HepG2 (cell line): ENCODE results near the gene RDH16. TPM values are rescaled to one million over a fixed set of nuclear protein-coding genes. Genes with fewer than 3 reads are reported as not detected.

Experiments used
- KLF6 ChIP-seq: IDR thresholded peaks from 2 replicates; pipeline ENCODE4 v1.8.0; 2016; ENCODE audit warnings: missing biosample characterization, missing genetic modification reagents
- MAFK ChIP-seq, 2 experiments: IDR thresholded peaks in 1 of 2; conservative IDR thresholded peaks in 1 of 2; 2 replicates each; pipeline ENCODE4 v1.6.1; 2011; ENCODE audit warnings: improper control_type of control experiment in 2 of 2, low read length in 2 of 2
- NCOR1 ChIP-seq: fragments of 200-600 bp; sonication (generic); IDR thresholded peaks from 2 replicates; pipeline ENCODE4 v1.7.0; 2017; ENCODE audit warnings: antibody characterized with exemption, low read length, borderline replicate concordance
- NONO ChIP-seq, 2 experiments: fragments of 450-650 bp in 1 of 2; sonication (generic) in 1 of 2; formaldehyde crosslinking in 1 of 2; IDR thresholded peaks in 1 of 2; conservative IDR thresholded peaks in 1 of 2; 2 replicates each; pipeline versions ENCODE4 v1.6.1 to v1.8.0; 2017 to 2022; ENCODE audit warnings: mild to moderate bottlenecking in 1 of 2, missing genetic modification reagents in 1 of 2, moderate library complexity in 1 of 2
- NR2F6 ChIP-seq, 2 experiments: IDR thresholded peaks; 2 replicates each; pipeline ENCODE4 v1.6.1; 2016; ENCODE audit warnings: antibody characterized with exemption in 1 of 2, mild to moderate bottlenecking in 1 of 2
- PLRG1 ChIP-seq: fragments of 450-650 bp; conservative IDR thresholded peaks from 2 replicates; pipeline ENCODE4 v1.6.1; 2016
- SRF ChIP-seq: IDR thresholded peaks from 2 replicates; pipeline ENCODE4 v1.6.1; 2011; ENCODE audit warnings: mild to moderate bottlenecking, low read depth, low read length, moderate library complexity
- TBP ChIP-seq: sonication (generic); formaldehyde crosslinking; IDR thresholded peaks from 2 replicates; pipeline ENCODE4 v1.5.0; 2020; ENCODE audit warnings: missing genetic modification reagents
- XRCC5 ChIP-seq: fragments of 200-400 bp; formaldehyde crosslinking; optimal IDR thresholded peaks from 2 replicates; pipeline ENCODE3; 2017; ENCODE audit warnings: mild to moderate bottlenecking, low read length
- ZKSCAN8 ChIP-seq: IDR thresholded peaks from 2 replicates; pipeline ENCODE4 v1.6.1; 2016; ENCODE audit warnings: borderline replicate concordance, missing genetic modification reagents, missing compliant biosample characterization
- ZNF230 ChIP-seq: sonication (generic); formaldehyde crosslinking; IDR thresholded peaks from 2 replicates; pipeline ENCODE4 v1.4.0; 2020; ENCODE audit warnings: mild to moderate bottlenecking, missing genetic modification reagents
- ZNF24 ChIP-seq: fragments of 450-650 bp; IDR thresholded peaks from 2 replicates; pipeline ENCODE4 v1.6.1; 2017; ENCODE audit warnings: antibody characterized with exemption, mild to moderate bottlenecking
- ZSCAN29 ChIP-seq: sonication (generic); formaldehyde crosslinking; conservative IDR thresholded peaks from 2 replicates; pipeline ENCODE4 v1.4.0; 2020; ENCODE audit warnings: mild to moderate bottlenecking, missing genetic modification reagents
- polyA plus RNA-seq, 8 experiments: library from polyadenylated mRNA; depleted of rRNA in 3 of 8; stranded (reverse) in 7 of 8; unstranded in 1 of 8; fragments of >200 nt; fragmentation: Illumina TruSeq in 4 of 8; extraction: Trizol in 4 of 8; gene quantifications; 2 replicates each; pipeline versions ENCODE4 v1.2.1 to v1.2.3, GENCODE V29; 2011 to 2016; ENCODE audit warnings: low read depth in 4 of 8, missing spikeins in 1 of 8, mixed read lengths in 1 of 8; ENCODE audit not compliant: insufficient read depth in 1 of 8
- total RNA-seq, 5 experiments: library from RNA; depleted of rRNA; stranded (reverse); fragments of >200 nt; fragmentation: Illumina TruSeq; extraction: Trizol; gene quantifications; 2 replicates each; pipeline ENCODE4 v1.2.3, GENCODE V29; 2016; ENCODE audit warnings: low read depth in 1 of 5
- TF ChIP-seq, protein P1 (sequence below): sonication (generic); formaldehyde crosslinking; IDR thresholded peaks from 2 replicates; pipeline ENCODE4 v1.4.0; 2020; ENCODE audit warnings: low read depth, mild to moderate bottlenecking, missing genetic modification reagents
- TF ChIP-seq, protein P2 (sequence below): sonication (generic); formaldehyde crosslinking; IDR thresholded peaks from 2 replicates; pipeline ENCODE4 v1.8.0; 2022; ENCODE audit warnings: missing genetic modification reagents, low read depth, mild to moderate bottlenecking, borderline replicate concordance
- TF ChIP-seq, protein P3 (sequence below): sonication (generic); formaldehyde crosslinking; IDR thresholded peaks from 2 replicates; pipeline ENCODE4 v1.5.1; 2020; ENCODE audit warnings: mild to moderate bottlenecking, missing genetic modification reagents, borderline replicate concordance
- TF ChIP-seq, protein P4 (sequence below): IDR thresholded peaks from 2 replicates; pipeline ENCODE4 v1.6.1; 2016; ENCODE audit warnings: low read depth
- TF ChIP-seq, protein P5 (sequence below): IDR thresholded peaks from 2 replicates; pipeline ENCODE4 v1.6.1; 2016; ENCODE audit warnings: missing genetic modification reagents, missing compliant biosample characterization

RDH16 gene
- total and polyA plus RNA-seq, 2 of the 13 experiments (the other 11 are each of a cell fraction or from before 2014, with no cell fraction given), result 0.05 to 0.13 TPM

DNA sequence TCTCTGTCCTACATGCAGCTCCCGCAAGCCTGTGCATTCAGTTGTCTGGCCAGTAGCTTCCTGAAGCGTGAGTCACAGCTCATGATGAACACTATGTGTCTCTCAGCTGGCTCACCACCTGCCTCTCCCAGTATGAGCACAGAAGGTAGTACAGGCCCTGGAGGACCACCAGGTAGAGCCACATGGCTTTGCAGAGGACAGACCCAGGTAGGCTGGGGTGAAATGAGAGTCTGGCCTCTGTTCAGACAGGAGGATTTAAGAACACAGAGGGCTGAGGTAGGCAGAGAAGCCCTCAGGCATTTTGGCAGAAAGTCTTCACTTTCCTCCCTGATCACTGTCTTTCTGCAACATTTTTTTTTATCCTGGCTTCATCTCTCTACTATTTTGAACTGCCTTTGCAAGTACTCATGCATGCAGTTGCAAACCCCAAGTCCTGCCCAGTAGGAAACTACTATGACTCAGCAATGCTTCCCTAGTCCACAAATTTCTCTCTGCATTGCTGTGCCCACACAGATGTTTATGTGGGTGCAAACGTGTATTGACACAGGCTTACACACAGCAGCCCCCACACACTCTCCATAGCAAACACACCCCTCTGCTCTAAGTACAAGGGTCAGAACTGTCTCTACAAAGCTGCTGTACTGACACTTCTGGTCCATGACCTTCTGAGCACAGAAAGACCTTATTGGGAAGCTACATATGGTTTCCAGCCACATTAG lies 15.9 kb downstream of the RDH16 start (continued):
- no peak for TF ChIP-seq XRCC5
- TF ChIP-seq ZSCAN29 (CRISPR knock-in tag), result peak; percentile 39; the same call in 1 of the 2 replicates
- TF ChIP-seq MAFK (conservative IDR thresholded peaks at IDR 0.05 in 1 of 2, IDR thresholded peaks at IDR 0.05 in 1 of 2; ENCODE audit: low read length in 2 of 2), result peak; percentile 78 to 91
- TF ChIP-seq, protein P1, sequence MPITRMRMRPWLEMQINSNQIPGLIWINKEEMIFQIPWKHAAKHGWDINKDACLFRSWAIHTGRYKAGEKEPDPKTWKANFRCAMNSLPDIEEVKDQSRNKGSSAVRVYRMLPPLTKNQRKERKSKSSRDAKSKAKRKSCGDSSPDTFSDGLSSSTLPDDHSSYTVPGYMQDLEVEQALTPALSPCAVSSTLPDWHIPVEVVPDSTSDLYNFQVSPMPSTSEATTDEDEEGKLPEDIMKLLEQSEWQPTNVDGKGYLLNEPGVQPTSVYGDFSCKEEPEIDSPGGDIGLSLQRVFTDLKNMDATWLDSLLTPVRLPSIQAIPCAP (CRISPR knock-in tag), result no peak
- peak; percentile 50; the same call in 1 of the 2 replicates for TF ChIP-seq KLF6 (CRISPR knock-in tag)
- no peak for TF ChIP-seq ZNF24
- peak; percentile 85 for TF ChIP-seq NR2F6 (IDR thresholded peaks at IDR 0.05)
- TF ChIP-seq NR2F6 (CRISPR knock-in tag; IDR thresholded peaks at IDR 0.05), result peak; percentile 92
- TF ChIP-seq, protein P2, sequence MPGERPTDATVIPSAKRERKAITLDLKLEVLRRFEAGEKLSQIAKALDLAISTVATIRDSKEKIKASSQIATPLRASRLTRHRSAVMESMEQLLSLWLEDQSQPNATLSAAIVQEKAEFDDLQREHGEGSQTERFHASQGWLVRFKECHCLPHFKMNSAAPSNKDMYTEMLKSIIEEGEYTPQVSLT, result 0 out of 2 replicates have a peak, but pooled peaks have one; percentile 63
- TF ChIP-seq, protein P3, sequence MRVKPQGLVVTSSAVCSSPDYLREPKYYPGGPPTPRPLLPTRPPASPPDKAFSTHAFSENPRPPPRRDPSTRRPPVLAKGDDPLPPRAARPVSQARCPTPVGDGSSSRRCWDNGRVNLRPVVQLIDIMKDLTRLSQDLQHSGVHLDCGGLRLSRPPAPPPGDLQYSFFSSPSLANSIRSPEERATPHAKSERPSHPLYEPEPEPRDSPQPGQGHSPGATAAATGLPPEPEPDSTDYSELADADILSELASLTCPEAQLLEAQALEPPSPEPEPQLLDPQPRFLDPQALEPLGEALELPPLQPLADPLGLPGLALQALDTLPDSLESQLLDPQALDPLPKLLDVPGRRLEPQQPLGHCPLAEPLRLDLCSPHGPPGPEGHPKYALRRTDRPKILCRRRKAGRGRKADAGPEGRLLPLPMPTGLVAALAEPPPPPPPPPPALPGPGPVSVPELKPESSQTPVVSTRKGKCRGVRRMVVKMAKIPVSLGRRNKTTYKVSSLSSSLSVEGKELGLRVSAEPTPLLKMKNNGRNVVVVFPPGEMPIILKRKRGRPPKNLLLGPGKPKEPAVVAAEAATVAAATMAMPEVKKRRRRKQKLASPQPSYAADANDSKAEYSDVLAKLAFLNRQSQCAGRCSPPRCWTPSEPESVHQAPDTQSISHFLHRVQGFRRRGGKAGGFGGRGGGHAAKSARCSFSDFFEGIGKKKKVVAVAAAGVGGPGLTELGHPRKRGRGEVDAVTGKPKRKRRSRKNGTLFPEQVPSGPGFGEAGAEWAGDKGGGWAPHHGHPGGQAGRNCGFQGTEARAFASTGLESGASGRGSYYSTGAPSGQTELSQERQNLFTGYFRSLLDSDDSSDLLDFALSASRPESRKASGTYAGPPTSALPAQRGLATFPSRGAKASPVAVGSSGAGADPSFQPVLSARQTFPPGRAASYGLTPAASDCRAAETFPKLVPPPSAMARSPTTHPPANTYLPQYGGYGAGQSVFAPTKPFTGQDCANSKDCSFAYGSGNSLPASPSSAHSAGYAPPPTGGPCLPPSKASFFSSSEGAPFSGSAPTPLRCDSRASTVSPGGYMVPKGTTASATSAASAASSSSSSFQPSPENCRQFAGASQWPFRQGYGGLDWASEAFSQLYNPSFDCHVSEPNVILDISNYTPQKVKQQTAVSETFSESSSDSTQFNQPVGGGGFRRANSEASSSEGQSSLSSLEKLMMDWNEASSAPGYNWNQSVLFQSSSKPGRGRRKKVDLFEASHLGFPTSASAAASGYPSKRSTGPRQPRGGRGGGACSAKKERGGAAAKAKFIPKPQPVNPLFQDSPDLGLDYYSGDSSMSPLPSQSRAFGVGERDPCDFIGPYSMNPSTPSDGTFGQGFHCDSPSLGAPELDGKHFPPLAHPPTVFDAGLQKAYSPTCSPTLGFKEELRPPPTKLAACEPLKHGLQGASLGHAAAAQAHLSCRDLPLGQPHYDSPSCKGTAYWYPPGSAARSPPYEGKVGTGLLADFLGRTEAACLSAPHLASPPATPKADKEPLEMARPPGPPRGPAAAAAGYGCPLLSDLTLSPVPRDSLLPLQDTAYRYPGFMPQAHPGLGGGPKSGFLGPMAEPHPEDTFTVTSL (CRISPR knock-in tag), result peak; percentile 97; the same call in 1 of the 2 replicates
- TF ChIP-seq, protein P4, sequence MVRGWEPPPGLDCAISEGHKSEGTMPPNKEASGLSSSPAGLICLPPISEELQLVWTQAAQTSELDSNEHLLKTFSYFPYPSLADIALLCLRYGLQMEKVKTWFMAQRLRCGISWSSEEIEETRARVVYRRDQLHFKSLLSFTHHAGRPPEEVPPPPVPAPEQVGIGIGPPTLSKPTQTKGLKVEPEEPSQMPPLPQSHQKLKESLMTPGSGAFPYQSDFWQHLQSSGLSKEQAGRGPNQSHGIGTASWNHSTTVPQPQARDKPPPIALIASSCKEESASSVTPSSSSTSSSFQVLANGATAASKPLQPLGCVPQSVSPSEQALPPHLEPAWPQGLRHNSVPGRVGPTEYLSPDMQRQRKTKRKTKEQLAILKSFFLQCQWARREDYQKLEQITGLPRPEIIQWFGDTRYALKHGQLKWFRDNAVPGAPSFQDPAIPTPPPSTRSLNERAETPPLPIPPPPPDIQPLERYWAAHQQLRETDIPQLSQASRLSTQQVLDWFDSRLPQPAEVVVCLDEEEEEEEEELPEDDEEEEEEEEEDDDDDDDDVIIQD (CRISPR knock-in tag), result peak; percentile 91
- peak; percentile 87 for TF ChIP-seq NCOR1
- 0 out of 2 replicates have a peak, but pooled peaks have one; percentile 9 for TF ChIP-seq ZNF230 (CRISPR knock-in tag)
- no peak for TF ChIP-seq TBP (CRISPR knock-in tag)
- no peak for TF ChIP-seq NONO (IDR thresholded peaks at IDR 0.05)
- TF ChIP-seq NONO (CRISPR knock-in tag; conservative IDR thresholded peaks at IDR 0.05), result peak; percentile 79; the same call in 1 of the 2 replicates
- TF ChIP-seq SRF, result 0 out of 2 replicates have a peak, but pooled peaks have one; percentile 57
- TF ChIP-seq, protein P5, sequence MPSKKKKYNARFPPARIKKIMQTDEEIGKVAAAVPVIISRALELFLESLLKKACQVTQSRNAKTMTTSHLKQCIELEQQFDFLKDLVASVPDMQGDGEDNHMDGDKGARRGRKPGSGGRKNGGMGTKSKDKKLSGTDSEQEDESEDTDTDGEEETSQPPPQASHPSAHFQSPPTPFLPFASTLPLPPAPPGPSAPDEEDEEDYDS (CRISPR knock-in tag), result peak; percentile 30; the same call in 1 of the 2 replicates
- 0 out of 2 replicates have a peak, but pooled peaks have one; percentile 48 for TF ChIP-seq ZKSCAN8 (CRISPR knock-in tag)
- no peak for TF ChIP-seq PLRG1
